ENCODE data around the gene WDFY1. TPM values are rescaled to one million over a fixed set of nuclear protein-coding genes. Genes with fewer than 3 reads are reported as not detected.

The WDFY1 gene
- total RNA-seq, 6 experiments from 2014 or later: 35.2 to 50.4 (median 44.7) TPM

DNA sequence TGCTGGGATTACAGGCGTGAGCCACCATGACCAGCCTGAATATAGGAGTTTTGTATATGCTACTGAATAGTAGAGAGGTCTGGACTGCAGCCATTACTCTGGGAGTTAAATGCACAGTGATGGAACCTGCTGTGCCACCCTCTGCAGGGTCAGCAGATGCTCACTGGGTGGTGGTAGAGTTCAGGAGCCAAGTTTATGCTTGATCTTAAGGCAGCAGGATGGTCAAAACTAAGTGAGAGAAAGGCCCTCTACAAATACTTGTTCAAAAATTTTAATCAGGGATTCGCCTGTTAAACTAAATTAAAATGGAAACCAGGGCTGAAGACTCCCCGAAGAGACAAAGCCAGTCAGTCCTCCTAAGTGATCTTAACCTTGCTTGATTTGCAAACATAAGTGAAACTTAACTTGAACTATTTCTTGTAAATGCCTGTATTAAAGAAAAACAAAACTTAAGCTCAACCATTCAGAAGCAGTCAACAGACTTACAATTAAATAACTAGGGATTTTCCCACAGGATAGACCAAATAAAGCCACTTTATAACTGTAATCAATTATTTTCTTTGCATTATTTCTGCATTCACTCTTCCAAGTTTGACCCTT is 4.2 kb upstream of the WDFY1 start:
- Mint-ChIP-seq H3K36me3 (ENCODE audit: low read depth) (no peaks in the 10 kb centered on the region), H3K4me3 (no peak overlapping the region), H3K4me1 (ENCODE audit: low read depth) (peaks cover 29% of the 10 kb centered on the region), H3K27me3 (ENCODE audit: insufficient read depth) (peaks cover 1% of the 10 kb centered on the region; the same call in 1 of the 2 replicates), H3K27ac (no peak overlapping the region), H3K9me3 (no peaks in the 10 kb centered on the region)
- DNase-seq: no peak
- TF ChIP-seq, protein P1, sequence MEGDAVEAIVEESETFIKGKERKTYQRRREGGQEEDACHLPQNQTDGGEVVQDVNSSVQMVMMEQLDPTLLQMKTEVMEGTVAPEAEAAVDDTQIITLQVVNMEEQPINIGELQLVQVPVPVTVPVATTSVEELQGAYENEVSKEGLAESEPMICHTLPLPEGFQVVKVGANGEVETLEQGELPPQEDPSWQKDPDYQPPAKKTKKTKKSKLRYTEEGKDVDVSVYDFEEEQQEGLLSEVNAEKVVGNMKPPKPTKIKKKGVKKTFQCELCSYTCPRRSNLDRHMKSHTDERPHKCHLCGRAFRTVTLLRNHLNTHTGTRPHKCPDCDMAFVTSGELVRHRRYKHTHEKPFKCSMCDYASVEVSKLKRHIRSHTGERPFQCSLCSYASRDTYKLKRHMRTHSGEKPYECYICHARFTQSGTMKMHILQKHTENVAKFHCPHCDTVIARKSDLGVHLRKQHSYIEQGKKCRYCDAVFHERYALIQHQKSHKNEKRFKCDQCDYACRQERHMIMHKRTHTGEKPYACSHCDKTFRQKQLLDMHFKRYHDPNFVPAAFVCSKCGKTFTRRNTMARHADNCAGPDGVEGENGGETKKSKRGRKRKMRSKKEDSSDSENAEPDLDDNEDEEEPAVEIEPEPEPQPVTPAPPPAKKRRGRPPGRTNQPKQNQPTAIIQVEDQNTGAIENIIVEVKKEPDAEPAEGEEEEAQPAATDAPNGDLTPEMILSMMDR (IDR thresholded peaks at IDR 0.05): no peak

DNA sequence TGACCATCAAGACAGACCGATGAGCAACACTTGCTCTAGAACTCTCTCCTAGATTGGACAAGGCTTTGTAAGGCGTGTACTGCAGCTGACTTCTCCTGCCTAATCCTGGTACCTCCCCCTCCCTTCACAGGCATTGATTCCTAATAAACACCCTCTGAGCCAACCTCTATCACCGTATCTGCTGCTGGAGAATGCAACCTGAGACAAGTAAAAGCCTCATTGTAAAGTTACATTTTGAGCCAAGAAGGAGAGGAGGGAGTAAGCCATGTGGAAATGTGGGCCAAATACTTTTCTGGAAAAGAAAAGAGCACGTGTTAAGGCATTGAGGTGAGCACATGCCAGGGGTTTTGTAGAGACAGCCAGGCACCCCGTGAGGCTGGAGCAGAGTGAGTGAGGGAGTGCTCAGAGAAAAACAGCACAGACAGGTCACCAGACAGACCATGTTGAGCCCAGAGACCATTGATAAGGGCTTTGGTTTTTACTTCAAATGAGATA is 2.6 kb upstream of the WDFY1 start:
- peaks cover 1% of the 10 kb centered on the region; the same call in 1 of the 2 replicates for H3K27me3 Mint-ChIP-seq (ENCODE audit: insufficient read depth)
- no peak overlapping the region for H3K4me3 Mint-ChIP-seq
- peaks cover 10% of the 10 kb centered on the region; the same call in 1 of the 2 replicates for H3K36me3 Mint-ChIP-seq (ENCODE audit: low read depth)
- TF ChIP-seq, protein P1 (IDR thresholded peaks at IDR 0.05): no peak
- no peak overlapping the region for H3K27ac Mint-ChIP-seq
- DNase-seq: no peak
- H3K9me3 Mint-ChIP-seq: peaks cover 4% of the 10 kb centered on the region
- peaks cover 31% of the 10 kb centered on the region for H3K4me1 Mint-ChIP-seq (ENCODE audit: low read depth)

DNA sequence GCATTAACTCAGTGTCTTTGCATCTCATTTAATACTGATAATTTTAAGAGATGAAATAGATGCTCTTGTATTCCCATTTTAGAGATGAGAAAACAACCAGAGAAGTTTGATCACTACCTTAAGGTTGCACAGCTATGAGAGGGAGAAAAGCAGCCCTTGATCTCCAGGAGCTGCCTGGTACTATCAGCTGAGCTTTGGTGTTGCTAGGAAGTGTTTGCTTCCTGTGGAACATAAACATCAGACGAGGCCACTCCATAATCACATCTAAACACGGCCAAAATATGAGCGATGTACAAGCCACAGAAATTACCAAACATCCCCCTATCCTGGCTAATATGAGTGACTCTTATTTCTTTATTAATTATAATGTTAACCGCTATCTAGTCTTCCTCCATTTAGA is 620 bp upstream of the WDFY1 start:
- Mint-ChIP-seq H3K4me3 (peak overlapping the region; percentile 19; the same call in 1 of the 2 replicates), H3K27ac (no peak overlapping the region), H3K36me3 (ENCODE audit: low read depth) (peaks cover 15% of the 10 kb centered on the region), H3K9me3 (peaks cover 4% of the 10 kb centered on the region), H3K27me3 (ENCODE audit: insufficient read depth) (peaks cover 1% of the 10 kb centered on the region; the same call in 1 of the 2 replicates), H3K4me1 (ENCODE audit: low read depth) (peaks cover 44% of the 10 kb centered on the region)
- no peak for DNase-seq
- TF ChIP-seq, protein P1 (IDR thresholded peaks at IDR 0.05): no peak

DNA sequence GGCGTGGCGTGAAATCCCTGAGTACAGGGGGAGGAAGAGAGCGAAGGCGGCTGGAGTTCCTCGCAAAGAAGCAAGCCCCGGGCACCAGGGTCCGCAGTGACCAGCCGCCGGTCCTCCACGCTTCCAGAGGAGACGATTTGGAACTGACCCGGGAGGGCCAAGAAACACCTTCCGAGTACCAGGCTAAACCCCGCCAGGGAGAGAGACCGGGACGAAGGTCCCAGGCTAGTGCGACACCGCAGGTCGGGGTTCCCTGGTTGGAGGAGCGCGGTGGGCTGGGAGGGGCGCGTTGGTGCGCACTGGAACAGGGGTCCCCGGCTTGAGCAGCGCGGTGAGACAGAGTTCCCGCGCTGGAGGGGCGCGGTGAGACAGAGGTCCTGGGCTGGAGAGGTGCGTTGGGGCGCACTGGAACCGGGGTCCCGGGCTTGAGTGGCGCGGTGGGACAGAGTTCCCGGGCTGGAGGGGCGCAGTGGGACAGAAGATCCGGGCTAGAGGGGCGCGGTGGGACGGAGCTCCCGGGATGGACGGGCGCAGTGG is 901 bp downstream of the WDFY1 start:
- Mint-ChIP-seq H3K27me3 (ENCODE audit: insufficient read depth) (peaks cover 1% of the 10 kb centered on the region; the same call in 1 of the 2 replicates), H3K4me1 (ENCODE audit: low read depth) (peaks cover 50% of the 10 kb centered on the region), H3K4me3 (peak overlapping the region; percentile 96), H3K9me3 (peaks cover 4% of the 10 kb centered on the region), H3K27ac (peak overlapping the region; percentile 90), H3K36me3 (ENCODE audit: low read depth) (peaks cover 21% of the 10 kb centered on the region)
- no peak for DNase-seq
- TF ChIP-seq, protein P1 (IDR thresholded peaks at IDR 0.05): no peak

DNA sequence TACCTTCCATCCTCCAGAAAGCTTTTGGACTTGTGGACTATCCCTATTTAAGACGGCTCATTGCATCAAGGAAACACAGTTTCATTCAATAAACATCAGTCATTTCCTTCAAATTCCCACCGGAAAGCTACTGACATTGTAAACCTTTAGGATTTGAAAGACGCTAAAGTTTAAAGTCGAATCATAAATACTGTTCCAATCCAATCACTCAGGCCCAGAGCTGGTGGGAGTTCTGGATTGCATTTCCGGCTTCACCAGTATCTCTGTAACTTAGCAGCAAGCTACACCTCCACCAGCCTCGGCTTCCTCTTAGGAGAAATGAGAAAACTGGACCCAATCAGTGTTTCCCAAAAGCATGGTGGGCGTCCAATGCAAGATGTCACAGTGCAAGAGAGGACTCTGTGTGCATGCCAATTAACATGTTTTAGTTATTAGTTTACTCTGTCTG is 1.6 kb downstream of the WDFY1 start:
- H3K27me3 Mint-ChIP-seq (ENCODE audit: insufficient read depth): peaks cover 1% of the 10 kb centered on the region; the same call in 1 of the 2 replicates
- H3K27ac Mint-ChIP-seq: peak overlapping the region; percentile 90
- H3K4me3 Mint-ChIP-seq: peak overlapping the region; percentile 96
- peaks cover 22% of the 10 kb centered on the region for H3K36me3 Mint-ChIP-seq (ENCODE audit: low read depth)
- peak; percentile 30 for DNase-seq
- TF ChIP-seq, protein P1 (IDR thresholded peaks at IDR 0.05): no peak
- peaks cover 52% of the 10 kb centered on the region for H3K4me1 Mint-ChIP-seq (ENCODE audit: low read depth)
- H3K9me3 Mint-ChIP-seq: peaks cover 4% of the 10 kb centered on the region

All from HFFc6 (cell line).